GM13976 (cell line): ENCODE data around the gene ASB10.

Experiments used
- DNase-seq: peaks from one replicate; pipeline ENCODE4 v3.0.0; 2012; ENCODE audit warnings: low spot score
- in situ Hi-C: fragments of 300-500 bp; cut with MboI; formaldehyde crosslinking; loops from one replicate; pipeline ENCODE4 v1.12.0; 2022; ENCODE audit warnings: low sequenced_read_pairs, mixed read lengths, inconsistent platforms; ENCODE audit not compliant: unreplicated experiment
- TF ChIP-seq, protein P1 (sequence below): IDR thresholded peaks from 2 replicates; pipeline ENCODE4 v1.5.1; 2012; ENCODE audit warnings: borderline replicate concordance, mild to moderate bottlenecking; ENCODE audit not compliant: insufficient read depth; ENCODE audit errors: extremely low read depth, missing control alignments, control extremely low read depth

ASB10 gene

DNA sequence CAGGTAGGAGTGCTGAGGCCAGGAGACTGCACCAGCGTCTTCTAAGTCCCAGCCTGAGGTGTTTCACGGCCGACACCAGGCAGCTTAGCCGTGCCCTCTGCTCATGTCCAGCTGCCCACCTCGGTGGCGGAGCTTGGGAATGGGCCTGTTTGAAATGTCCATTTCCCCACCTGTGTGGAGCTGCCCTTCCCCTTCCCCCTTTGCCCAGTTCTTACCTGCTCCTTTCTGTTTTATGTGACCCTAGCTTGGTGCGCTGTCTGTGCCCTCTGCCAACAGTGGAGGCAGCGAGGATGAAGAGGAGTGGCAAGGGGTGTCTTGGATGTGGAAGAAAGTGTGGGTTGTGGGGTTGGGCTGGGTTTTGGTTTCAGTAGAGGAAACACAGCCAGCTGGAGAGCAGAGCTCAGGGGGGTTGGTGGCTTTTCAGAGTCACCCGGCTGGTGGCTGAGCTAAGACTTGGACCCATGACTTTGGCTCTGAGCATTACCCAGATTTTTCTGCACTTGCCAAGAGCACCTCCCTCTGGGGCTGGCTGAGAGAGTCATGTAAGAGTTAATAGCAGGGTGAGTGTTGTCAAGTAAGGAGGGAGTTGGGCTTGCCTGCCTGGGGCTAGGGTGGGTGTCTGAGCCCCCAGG is 57.0 kb downstream of the ASB10 start:
- in situ Hi-C loops = no loop called here
- DNase-seq = no peak
- TF ChIP-seq, protein P1, sequence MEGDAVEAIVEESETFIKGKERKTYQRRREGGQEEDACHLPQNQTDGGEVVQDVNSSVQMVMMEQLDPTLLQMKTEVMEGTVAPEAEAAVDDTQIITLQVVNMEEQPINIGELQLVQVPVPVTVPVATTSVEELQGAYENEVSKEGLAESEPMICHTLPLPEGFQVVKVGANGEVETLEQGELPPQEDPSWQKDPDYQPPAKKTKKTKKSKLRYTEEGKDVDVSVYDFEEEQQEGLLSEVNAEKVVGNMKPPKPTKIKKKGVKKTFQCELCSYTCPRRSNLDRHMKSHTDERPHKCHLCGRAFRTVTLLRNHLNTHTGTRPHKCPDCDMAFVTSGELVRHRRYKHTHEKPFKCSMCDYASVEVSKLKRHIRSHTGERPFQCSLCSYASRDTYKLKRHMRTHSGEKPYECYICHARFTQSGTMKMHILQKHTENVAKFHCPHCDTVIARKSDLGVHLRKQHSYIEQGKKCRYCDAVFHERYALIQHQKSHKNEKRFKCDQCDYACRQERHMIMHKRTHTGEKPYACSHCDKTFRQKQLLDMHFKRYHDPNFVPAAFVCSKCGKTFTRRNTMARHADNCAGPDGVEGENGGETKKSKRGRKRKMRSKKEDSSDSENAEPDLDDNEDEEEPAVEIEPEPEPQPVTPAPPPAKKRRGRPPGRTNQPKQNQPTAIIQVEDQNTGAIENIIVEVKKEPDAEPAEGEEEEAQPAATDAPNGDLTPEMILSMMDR = no peak

DNA sequence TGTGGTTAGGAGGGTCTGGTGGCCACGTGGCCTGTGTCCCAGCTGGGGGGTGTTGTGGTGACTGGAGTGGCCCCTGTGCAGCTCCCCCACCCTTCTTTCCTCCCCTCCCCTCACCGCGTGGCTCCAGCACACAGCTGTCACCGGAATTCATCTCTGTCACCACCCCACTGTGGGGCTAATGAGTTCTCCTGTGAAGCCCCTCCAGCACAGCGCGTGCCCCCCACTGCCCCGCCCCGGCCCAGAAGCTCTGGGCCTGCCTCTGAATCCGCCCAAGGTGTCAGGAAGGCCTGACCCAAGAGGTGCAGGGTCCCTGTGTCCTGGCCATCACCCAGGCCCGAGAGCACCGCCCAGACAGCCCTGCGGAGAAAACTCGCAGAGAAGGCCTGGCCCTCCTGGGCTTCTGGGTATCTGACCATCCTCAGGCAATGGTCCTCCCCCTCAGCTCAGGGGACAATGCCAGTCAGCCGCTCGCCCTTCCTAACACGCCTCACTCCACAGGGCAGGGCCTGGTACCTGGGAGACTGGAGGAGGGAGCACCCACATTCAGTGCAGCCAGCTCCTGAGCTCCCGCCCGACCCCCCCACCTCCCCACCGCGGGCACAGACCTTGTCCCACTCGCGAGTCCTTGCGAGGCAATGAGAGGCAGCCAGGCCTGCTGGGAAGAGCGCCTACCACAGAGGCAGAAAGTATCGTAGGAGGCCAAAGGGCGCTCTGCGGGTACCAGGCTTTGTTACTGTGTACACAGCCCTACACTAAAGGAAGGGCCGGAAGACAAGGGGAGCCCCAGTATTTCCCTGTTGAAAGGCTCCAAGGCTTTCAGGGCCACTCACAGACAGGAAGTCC is 57.7 kb downstream of the ASB10 start:
- DNase-seq = no peak
- in situ Hi-C loops = no loop called here
- TF ChIP-seq, protein P1 = no peak

DNA sequence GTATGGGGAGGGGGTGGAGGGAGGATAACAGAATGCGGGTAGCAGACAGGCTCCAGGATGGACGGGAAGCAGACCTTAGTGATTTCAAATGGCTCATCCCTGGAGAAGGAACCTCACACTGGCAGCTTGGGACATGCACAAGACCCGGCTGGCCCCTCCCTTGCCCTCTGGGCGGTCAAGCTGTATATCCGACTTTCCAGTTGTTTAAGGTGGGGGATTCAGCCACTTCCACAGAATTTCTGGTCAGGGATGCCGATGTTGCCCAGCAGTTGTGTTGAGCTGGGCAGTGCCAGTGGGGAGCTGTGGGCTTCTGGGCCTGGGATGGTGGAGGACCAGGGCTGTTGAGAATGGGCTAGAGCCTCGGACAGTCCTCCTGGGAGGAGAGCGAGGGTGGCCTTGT is 58.3 kb downstream of the ASB10 start:
- in situ Hi-C loops = no loop called here
- no peak for DNase-seq
- TF ChIP-seq, protein P1 = no peak

DNA sequence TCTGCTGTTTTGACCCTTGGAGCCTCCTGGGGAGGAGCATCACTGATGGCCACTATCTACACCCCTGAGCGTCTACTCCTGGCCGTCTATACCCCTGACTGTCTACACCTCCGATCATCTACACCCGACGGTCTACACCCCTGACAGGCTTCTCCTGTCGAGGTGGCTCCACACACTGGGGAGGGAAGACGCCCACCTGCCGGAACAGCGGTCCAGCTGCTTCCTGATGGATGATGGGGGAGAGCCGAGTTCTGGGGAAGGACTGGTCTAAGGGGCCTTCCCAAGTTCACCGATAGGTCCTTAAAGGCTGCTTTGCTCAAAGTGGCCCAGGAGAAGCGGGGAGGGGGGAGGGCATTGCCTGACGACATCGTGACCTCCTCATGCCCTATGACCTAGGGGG is 58.9 kb downstream of the ASB10 start:
- TF ChIP-seq, protein P1 = no peak
- in situ Hi-C loops = no loop called here
- no peak for DNase-seq

DNA sequence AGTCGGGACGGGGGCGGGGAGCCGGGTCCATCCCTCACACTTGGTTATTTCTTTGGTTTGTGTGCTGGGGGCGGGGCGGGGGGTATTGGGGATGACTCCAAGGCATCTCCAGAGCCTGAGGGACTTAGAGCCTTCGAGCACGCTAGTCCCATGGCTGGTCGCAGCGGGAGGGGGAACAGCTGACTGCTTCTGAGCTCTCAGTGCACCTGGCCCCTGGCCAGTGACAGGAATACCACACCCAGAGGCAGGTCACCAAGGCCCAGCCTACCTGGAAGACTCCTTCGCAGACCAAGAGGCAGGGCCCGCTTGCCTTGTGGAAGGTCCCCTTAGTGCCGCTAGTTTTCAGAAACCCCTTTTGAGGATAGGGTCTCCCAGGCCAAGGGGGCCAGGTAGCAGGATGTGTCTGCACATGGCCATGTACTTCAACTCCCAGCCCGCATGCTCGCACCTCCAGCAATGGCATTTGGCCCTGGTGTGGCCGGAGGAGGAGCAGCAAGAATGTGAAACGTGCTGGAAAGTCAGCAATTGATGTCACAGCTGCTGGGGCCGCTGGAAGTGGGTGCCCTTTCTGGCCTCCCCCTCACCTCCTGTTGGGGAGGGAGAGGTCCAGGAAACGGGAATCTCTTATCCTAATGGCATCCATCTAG is 60.4 kb downstream of the ASB10 start:
- in situ Hi-C loops = no loop called here
- DNase-seq = no peak
- TF ChIP-seq, protein P1 = no peak

DNA sequence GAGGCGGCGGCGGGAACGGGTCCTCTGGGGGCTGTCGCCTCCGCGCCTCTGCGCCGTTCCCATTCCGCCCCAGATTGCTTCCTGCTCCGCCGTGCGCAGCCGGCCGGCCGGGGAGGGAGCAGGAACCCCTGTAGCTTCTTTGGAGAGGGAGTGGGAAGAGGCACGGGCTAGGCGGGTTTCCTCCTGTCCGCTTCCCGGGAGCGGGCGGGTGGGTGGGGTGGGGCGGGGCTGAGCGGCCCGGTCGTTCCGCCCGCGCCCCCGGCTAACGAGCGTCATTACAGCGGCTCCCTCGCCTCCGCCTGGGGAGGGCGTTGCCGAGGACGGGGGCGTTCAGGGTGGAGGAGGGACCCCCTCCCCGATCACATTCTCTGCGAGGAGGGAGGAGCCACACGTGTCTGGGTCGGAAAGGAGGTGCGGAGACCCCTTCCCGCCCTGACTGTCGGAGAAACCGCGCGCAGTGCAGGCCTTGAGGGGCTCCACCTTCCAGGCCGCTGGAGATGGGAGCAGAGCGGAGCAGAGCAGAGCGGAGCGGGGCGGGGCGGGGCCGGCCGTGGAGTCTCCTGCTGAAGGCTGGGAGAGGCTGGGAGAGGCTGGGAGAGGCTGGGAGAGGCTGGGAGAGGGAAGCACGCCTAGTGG is 61.1 kb downstream of the ASB10 start:
- no peak for DNase-seq
- in situ Hi-C loops = no loop called here

More for the DNA sequence above, 61.1 kb downstream of the ASB10 start:
- TF ChIP-seq, protein P1 = no peak
